NT2/D1 (cell line): Measurements from ENCODE around the gene STRN.

Source experiments
- SUZ12 ChIP-seq: IDR thresholded peaks from 2 replicates; pipeline ENCODE4 v1.6.1; 2011; ENCODE audit not compliant: insufficient read length, insufficient read depth; ENCODE audit errors: extremely low read depth
- ZNF274 ChIP-seq: IDR thresholded peaks from 2 replicates; pipeline ENCODE4 v1.6.1; 2011; ENCODE audit warnings: mild to moderate bottlenecking, low read depth, low read length

DNA sequence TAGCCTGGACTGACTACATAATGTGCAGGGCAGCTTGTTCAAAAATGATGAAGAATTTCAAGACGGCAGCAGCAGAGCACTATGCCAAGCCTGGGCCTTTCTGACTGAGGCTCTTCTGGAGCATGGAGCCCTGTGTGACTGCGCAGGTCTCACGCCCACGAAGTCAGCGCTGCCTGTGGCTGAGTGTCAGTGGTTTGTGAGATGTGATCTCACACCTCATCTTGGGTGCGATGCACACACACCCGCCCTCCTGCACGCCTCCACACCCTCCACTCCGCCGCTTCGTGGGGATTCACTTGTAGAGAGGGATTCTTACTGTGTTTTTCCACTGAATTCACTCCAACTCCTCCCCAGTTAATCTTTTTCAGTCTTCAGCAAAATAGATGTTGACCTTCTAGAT, 166.0 kb downstream of the STRN start:
- no peak for TF ChIP-seq ZNF274
- TF ChIP-seq SUZ12, result no peak
